GM19043 (cell line): ENCODE data around the gene SLIT3.
"Not testable (repeated sequence)": the region's sequence is repeated elsewhere in the genome, so short reads cannot be mapped to it uniquely, and the experiment has no call there.

Experiments
- ATAC-seq: cut with Tn5 transposase; IDR thresholded peaks from one replicate; pipeline ENCODE4 v1.9.1; 2021; ENCODE audit warnings: low read depth; ENCODE audit not compliant: unreplicated experiment

The SLIT3 gene

DNA sequence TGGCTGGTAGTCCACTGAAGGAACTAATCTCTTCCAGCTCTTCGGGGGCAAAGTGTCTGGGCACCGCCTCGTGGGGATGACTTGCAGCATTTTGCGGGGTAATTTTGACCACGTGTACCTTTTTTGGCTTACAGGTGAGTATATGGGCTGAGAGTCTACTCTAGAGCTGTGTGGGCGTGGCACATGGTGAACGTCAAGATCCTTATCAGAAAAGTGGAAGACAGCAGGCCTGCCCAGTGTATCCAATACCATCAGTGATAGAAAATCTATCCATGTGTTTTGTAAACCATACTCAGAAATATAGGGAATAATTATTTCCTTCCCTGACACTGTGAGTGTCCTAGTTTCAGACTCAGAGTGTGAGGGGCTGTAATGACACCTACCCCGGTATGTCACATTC lies 148.5 kb downstream of the SLIT3 start:
- ATAC-seq = no peak

DNA sequence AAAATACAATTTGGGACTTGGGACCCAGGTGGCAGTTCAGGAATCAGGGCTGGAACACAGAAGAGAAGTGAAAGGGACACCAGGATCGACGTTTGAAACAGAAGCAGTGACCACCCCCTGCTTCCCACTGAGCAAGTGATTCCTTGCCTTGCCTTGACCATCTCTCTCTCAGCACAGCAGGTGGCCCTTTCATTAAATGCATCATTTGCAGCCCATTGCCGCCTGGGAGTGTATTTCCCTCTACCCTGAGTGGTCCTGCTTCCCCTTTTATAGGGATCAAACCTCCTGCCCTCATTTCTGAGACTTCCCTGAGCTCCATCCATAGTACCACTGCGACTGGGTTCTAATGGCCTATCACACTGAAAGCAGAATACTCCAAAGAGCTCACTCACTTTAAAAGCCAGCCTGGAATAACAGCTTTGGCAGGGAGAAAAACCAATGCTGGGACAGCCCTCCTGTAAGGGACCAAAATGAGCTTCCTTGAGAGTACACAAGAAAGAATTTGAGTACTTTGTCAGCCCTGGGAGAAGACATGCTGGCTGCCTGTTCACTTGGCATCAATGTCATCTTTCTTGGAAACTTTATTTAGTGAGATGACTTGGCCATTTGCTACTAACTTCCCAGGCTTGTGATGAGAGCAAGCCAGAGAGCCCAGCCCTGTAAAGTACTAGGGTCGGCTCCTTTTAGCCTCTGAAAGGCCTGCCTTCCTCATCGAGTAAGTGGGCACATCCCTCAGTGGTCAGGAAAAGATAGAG lies 149.7 kb downstream of the SLIT3 start:
- ATAC-seq = no peak

DNA sequence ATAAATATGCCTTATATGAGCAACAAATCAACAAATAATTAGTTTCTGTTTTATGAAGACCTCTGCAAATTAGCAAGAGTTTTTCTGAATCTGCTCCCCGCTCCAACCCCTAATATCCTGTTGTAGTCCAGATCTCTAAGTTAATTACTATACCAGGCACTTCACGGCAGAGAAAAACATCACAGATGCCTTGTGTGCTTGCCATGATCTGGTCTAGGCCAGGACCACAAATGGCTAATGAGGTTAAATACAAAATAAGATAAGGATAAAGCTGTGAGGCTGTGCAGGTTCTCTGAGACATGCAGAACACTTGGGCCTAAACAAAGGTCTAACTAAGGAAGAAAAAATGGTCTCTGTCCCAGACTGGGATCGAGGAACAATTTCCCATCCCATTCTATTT lies 150.8 kb downstream of the SLIT3 start:
- no peak for ATAC-seq

DNA sequence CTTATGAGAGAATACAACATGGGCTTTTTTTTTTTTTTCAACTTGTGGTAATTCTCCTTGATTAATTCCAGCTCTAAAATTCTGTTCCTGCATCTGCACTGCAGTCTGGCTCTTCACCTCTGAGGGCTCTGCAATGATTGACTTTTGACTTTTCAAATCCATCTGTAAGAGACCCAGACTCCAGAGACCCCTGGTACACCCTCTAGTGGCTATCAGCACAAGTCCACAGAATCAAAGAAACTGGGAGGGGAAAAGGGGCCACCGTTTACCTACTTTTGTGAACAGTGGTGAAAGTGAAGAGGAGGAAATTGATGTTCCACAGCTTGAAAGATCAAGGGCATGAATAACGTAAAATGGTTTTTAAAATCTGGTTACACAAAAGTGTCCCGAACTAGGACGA lies 151.6 kb downstream of the SLIT3 start:
- ATAC-seq = no peak

DNA sequence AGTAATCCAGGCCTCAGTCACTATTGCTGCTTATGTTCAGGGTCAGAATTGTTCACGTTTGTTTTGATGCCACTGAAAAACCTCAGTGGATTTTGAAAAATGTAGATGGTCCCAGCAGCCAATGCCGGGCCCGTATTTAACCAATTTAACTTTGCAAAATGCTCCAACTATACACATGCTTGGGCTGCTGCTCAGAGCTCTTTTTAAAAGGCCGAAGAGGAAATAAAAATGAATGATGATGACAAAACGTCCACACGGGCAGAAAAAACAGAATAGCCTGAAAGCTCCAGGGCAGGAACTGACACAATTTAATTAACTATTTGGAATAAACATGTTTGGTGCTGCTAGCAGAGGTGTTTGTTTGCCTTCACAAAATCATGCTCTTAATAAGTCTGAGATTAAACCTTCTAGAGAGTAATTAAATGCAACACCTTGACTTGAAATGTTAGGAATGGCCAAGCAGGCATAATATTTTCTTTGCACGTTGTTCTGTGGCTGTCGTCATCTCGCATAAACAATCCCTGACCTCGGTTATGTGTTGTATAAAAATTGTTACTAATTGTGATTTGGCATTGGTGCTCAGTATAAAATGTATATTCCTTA lies 152.7 kb downstream of the SLIT3 start:
- no peak for ATAC-seq

DNA sequence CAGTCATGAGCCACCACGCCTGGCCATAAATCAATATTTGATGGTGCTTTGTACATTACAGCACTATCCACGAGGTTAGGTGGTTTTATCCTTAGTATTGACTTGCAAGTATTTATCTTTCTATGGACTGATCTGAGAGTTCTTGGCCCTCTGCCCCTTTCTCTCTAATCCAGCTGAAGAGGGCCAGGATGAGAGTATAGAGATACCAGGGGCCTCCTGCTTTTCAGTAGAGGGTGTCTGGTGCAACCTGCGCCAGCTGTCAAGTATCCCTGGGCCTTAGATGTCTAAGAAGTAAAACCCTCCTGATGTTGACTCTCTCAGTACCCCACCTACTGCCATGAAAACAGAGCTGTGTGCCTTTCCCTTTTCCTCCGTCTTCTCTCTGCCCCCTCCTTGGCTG lies 153.4 kb downstream of the SLIT3 start:
- ATAC-seq = no peak

DNA sequence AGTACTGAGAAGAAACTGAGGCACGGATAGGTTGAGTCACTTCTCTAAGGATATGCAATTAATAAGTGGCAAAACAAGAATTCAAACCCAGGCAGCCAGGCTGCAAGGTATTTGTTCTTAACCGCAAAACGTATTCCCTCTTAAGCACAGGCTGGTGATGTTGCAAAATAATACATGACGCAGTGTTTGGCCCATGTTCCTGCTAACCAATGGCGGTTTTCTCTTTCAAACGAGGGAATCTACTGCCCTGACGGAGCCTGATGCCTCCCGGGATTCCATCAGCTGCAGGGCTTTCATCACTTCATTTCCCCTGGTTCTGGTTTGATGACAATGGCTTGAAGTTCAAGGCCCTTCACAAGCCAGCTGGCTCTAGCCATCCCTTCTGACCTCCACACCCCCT lies 154.8 kb downstream of the SLIT3 start:
- ATAC-seq = no peak

DNA sequence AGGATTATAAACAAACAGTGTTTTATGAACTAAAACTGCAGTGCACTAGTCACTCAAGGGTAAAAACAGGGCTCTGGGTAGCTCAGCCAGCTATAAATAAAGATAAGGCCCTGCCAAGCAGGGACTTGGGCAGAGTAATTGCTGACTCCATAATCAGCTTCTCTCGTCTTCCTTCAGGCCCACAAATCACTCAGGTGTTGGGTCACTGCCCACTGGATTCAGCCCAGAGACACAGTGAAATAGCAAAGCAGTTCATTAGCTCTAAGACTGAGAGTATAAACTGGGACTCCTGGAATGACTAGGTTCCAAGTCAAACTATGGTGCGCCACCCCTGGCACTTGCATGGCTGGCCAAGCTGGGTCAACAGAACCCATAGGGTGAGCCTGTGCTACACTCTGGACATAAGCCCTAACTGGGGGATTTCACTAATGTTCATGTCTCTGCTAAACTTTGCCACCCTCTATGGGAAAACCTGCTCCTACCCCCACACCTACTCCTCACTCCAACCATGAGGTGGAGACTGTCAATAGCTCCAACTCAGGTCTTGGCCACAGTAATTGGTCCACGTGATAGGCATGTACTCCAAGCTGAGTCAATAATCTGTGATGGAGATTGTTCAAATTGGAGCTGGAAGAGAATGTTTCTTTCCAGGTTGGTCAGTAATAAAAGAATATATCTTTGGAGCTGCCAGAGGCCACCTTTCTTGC lies 158.5 kb downstream of the SLIT3 start:
- ATAC-seq = no peak

DNA sequence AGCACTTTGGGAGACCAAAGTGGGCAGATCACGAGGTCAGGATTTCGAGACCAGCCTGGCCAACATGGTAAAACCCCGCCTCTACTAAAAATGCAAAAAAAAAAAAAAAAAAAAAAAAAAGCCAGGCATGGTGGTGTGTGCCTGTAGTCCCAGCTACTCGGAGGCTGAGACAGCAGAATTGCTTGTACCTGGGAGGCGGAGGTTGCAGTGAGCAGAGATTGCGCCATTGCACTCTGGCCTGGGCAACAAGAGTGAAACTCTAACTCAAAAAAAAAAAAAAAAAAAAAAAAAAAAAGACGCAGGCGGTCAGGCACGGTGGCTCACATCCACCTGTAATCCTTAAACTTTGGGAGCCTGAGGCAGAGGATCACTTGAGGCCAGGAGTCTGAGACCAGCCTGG lies 160.7 kb downstream of the SLIT3 start:
- ATAC-seq = not testable (repeated sequence)

DNA sequence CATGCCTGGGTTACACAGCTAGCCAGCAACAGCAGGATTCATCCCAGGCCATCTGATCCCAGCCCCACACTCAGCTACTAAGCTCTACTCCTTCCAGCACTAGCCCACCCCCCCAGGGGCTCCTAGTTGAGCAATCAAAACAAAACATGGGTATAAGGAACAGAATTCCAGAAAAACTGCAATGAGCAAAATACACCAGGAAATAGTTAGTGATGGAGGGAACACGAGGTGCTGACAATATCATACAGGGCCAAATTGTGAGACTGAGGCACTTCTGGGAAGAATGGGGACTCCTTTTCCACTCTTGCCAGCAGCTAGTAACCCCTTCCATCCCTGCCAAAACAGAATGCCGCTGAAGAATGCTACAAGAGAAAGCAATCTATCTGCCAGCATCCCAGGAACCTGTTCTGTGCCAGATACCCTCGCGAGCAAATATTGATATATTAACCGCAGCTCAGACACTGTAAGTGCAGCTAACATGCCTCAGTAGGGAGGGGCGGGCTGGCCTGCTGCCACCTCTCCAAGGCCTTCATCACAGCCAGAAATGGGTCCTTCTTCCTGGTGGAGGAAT lies 161.4 kb downstream of the SLIT3 start:
- no peak for ATAC-seq

DNA sequence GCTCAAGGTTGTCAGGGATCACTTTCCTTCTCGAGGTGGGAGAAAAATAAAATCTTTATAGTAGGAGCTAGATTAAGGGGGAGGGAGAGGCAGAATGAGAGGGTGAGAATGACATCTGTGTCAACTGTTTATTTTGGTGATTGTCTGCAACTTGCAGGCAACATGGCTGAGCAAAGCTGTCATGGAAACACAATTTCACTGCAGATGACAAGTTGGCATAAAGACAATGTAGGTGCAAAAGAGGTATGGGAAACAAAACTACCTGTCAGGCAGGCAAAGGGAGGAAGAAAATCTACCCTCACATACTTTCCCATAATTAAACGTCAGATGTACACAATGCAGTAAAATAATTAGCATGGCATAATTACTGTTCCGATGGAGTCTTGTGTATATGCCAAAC lies 167.4 kb downstream of the SLIT3 start:
- no peak for ATAC-seq

DNA sequence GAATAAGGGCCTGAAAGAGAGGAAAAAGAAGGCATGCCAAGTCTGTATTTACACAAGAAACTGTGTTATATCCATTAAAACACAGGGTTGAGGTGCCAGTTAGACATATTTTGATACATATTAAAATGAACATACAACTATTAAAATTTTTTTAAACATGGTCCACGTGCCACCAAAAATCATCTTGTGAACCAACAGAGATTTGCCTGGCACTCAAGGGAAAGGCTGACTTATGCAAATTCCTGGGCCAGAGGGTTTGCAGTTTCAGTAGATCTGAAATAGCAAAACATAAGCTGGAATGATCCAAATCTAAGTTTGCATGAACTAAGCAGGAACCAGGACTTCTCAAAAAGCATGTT lies 168.7 kb downstream of the SLIT3 start:
- ATAC-seq = no peak

DNA sequence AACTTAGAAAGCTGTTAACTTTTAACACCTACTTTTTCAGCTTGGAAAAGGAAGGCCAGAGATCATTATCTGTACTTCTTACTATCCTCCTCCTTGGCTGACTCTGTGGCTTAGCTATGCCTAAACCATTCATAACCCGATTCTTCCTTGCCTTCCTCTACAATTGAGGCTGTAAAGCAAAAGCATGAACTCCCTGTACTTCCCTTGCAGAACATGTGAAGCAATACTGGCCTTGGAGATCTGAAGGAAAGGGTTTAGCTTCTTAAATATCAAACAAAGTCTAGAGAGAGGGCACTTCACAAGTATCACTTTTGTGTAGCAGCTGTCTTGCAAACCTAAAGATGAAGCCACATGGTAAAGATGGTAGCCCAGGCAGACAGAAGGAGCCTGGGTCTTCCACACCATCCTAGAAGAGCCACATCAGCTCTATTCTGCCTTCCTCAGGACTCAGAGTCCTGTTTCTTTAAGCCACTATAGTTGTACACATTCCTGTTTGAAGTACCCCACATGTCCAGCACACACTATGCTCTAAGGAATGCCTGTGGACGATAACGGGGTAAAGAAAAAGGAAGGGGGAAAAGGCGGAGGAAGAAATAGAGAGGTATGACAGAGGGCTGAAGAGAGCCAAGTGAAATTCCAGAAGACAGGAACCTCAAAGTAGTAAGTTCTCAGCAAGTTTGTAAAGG lies 169.2 kb downstream of the SLIT3 start:
- no peak for ATAC-seq

DNA sequence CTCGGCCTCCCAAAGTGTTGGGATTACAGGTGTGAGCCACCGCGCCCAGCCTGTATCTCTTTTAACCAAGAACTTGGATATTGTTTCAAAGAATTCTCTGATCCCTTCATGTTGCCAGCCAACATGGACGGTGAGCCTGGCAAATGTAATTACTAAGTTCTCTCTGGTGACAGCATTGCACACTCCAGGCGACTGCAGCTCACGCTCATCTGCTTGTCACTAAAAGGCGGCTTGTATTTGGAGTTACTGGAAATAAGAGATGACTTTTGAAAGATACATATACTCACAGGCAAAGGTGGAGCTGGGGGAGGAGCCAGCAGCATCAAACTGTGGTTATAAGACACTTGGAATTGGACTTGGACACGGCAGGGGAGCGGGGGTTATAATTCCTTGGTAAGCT lies 172.3 kb downstream of the SLIT3 start:
- no peak for ATAC-seq

DNA sequence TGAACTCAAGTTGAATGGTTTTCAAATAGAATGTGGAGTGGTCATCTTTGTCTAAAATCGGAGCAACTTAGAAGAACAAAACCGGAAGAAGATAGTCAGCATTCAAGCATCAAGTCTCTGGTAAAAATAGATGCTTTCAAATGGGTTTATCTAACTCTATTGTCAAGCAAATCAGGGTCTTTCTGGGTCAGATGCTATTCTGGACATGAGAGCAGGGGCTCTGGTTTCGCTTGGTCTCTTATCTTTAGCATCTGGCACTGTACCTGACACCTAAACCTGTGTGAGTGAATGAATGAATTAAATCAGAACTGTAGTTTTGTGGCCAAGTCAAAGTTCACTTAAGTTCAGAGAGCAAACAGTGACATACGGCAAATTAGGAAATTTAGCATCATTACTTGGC lies 173.5 kb downstream of the SLIT3 start:
- no peak for ATAC-seq

DNA sequence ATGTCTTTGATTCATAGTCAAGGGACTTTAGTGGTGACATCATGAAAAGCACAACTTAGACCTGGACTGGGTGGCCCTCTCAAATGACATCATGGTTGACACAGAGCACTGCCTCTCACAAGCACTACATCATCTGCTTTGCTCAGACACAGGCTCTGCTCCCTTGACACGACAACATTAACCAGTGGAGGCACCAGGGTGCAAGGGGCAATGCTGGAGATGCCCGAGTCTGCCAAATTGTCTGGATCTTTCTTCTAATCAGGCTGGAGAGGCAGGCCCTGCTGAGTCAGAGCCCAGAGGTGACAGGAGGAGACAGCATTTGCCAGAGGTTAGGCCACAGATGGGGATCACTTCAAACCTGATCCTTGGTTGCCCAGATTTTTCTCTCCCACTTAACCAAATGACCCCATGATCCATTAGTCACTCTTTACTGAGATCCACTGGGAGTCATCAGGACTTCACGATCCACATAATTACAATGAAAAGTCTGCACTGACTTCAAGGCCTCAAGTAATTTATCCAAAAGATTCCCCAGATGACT lies 174.4 kb downstream of the SLIT3 start:
- no peak for ATAC-seq

DNA sequence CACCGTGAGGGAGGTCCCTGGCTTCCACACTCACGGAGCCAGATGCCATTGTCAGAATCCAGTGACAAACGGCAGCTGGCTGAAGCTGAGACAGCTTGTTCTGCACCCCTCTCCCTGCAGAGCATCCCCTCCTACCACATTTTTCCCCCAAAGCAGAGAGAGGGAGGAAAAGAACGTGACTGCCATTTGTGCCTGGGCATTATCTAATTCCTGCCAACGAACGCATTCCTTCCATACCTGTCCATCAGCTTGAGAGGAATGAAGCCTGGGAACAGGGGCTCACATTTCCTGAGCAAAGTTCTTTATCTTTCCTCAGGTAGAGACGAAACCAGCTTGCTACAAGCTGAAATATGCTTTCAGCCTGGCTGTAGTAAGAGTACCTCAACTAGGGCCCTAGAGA lies 175.4 kb downstream of the SLIT3 start:
- ATAC-seq = no peak

DNA sequence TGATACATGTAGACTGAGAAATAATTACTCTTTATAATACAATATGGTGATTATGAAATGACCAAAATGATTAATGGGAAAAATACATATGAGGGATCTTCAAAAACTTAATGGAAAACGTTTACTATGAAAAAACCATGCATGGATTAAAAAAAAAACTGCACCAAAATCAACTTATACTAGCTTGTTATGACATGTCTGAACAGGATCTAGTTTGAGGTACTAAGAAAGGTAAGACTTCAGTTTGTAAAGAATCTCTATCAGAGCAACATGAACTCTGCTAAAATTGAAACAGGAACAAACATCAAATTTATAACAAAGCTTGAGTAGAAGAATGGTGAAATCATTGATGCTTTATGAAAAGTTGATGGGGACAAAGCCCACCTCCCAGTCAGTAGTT lies 178.0 kb downstream of the SLIT3 start:
- ATAC-seq = no peak

DNA sequence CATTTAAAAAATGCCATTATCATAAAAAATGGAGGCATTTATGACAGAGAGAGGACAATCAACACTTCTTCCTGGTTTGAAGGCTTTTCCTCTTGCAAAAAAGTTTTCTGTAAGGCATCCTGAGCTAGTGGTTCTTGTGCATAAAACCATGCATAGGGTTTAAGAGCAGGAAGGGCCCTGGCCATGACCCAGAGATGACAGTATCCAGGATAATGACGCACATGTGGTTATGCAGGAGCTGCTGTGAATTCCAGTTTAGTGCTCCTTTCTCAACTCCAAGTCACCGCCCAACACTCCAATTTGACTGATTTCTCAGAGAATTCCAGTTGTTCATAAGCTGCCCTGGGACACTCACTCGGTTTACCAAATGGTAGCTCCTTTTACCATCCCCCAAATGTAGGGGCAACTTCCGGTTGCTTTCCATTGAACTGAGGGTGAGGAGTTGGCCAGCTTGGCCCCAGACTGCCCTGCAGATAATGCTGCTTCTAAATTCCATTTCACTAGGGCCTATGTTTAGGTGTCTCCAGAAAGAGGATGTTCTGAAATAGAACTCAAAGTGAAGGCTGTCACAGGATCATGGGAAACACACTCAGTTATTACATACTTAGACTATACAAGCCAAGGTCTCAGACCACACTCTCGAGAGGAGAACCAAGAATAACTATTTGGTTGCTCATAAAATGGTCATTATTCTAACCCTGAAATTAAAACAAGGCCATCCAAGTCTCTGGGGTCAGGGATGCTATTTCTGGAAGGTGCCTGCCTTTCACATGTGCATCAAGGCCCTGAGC lies 179.1 kb downstream of the SLIT3 start:
- ATAC-seq = no peak
